Transverse colon (tissue), 3 donors: Measurements from ENCODE around the gene SMDT1.

Experiments
- POLR2A ChIP-seq: fragments of 450-650 bp; IDR thresholded peaks from one replicate; pipeline ENCODE4 v1.6.1; 2016; ENCODE audit warnings: antibody characterized with exemption, mild to moderate bottlenecking, moderate library complexity
- TF ChIP-seq, protein P1 (sequence below), 5 experiments: fragments of 200-600 bp in 3 of 5; fragments of 450-650 bp in 2 of 5; sonication (generic) in 3 of 5; IDR thresholded peaks; 1 replicate in 2 of 5; 2 replicates in 3 of 5; pipeline ENCODE4 v1.5.1; 2016 to 2017; ENCODE audit warnings: antibody characterized with exemption in 5 of 5, inconsistent platforms in 3 of 5, mild to moderate bottlenecking in 2 of 5, moderate library complexity in 1 of 5

- TF ChIP-seq, protein P1, sequence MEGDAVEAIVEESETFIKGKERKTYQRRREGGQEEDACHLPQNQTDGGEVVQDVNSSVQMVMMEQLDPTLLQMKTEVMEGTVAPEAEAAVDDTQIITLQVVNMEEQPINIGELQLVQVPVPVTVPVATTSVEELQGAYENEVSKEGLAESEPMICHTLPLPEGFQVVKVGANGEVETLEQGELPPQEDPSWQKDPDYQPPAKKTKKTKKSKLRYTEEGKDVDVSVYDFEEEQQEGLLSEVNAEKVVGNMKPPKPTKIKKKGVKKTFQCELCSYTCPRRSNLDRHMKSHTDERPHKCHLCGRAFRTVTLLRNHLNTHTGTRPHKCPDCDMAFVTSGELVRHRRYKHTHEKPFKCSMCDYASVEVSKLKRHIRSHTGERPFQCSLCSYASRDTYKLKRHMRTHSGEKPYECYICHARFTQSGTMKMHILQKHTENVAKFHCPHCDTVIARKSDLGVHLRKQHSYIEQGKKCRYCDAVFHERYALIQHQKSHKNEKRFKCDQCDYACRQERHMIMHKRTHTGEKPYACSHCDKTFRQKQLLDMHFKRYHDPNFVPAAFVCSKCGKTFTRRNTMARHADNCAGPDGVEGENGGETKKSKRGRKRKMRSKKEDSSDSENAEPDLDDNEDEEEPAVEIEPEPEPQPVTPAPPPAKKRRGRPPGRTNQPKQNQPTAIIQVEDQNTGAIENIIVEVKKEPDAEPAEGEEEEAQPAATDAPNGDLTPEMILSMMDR (IDR thresholded peaks at IDR 0.05): no peak
- no peak for TF ChIP-seq POLR2A
Observed at GRCh38 chr22:42066126-42066761, 13.3 kb upstream of the SMDT1 start.
